ENCODE measurements around the gene PRDM5.

The PRDM5 gene

DNA sequence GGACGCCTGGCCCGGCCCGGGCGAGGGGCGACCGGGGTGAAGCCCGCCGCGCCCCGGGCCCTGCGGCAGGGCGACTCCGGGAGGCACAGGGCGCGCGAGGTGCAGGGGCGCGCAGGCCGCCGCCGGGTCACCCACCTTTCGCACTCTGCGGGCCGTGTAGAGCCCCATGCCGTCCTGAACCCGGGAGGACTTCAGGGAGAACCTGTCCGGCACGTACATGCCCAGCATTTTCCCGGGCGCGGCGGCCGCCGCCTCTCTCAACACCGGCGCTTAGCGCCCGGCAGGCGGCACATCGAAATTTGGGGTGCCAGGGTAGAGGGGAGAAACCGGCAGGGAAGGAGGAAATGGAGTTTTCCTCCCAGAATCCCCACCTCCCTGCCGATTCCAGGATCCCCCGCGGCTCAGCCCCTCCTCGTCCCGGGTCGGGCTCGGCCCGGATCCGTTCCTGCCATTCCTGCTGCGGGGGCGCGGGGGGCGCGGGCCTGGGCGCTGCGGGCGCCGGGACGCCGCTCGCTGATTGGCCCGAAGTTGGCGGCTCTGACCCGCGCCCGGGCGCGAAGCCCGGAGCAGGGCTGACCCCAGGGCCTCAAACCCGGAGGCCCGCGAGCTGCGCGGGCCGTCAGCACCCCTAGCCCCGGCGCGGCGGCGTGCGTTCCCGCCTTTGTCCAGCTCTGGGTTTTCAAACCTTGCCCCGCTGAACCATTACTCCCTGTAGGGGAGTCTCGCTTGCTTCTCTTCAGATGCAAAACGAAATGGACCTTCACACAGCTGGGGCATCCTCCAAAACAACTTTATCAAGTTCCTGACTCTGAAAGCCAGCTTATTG lies at the start of gene PRDM5:
Gene PRDM5, minus strand, starts transcription at position 346 of the 826 bp plus-strand sequence. Its CDS starts 118 bp downstream, at position 228.
- peak within 1 kb of the TSS; percentile 54 for H3K27ac ChIP-seq
- TF ChIP-seq, protein P1, sequence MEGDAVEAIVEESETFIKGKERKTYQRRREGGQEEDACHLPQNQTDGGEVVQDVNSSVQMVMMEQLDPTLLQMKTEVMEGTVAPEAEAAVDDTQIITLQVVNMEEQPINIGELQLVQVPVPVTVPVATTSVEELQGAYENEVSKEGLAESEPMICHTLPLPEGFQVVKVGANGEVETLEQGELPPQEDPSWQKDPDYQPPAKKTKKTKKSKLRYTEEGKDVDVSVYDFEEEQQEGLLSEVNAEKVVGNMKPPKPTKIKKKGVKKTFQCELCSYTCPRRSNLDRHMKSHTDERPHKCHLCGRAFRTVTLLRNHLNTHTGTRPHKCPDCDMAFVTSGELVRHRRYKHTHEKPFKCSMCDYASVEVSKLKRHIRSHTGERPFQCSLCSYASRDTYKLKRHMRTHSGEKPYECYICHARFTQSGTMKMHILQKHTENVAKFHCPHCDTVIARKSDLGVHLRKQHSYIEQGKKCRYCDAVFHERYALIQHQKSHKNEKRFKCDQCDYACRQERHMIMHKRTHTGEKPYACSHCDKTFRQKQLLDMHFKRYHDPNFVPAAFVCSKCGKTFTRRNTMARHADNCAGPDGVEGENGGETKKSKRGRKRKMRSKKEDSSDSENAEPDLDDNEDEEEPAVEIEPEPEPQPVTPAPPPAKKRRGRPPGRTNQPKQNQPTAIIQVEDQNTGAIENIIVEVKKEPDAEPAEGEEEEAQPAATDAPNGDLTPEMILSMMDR (IDR thresholded peaks at IDR 0.05) = peak; percentile 17; the same call in 1 of the 2 replicates
- TF ChIP-seq ZFX (IDR thresholded peaks at IDR 0.05; ENCODE audit: borderline replicate concordance) = no peak

DNA sequence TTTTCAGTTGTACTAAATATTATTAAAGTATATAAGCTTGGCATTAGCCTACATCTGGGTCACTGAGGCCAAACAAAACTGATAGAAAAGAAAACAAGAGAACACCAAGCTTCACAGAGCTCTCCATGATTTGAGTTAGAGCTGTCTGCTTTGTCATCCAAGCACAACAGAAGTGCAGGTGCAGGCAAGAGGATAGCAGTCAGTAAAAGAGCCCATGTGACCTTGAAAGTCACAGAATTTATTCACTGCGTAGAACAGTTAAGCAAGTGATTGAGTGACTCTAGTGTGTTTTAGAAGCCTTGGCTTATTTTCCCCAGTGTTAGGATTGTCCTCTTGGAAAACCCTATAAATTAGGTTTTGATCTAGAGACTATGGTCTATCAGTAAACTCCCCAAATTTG lies 49.4 kb upstream of the PRDM5 start:
- no peak for TF ChIP-seq ZFX (IDR thresholded peaks at IDR 0.05; ENCODE audit: borderline replicate concordance)
- TF ChIP-seq, protein P1 (IDR thresholded peaks at IDR 0.05) = no peak
- no peak overlapping the region for H3K27ac ChIP-seq

DNA sequence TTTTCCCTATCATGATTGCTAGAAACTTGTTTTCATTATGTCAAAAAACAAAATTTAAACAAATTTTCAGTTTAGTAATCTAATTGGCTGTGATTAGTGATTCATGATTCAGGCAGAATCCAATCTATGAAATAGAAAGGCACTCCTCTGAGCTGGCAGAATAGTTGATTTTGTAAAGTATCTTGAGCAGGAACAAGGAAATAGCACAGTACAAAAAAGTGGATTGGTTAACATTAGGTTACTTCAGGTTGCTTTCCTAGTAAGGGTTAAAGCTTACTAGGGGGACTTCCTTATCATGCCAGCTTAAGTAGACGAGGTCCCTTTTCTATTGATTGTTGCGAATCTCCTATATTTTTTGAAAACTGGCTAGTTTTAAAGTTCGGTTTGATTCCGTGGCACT lies 43.4 kb upstream of the PRDM5 start:
- TF ChIP-seq, protein P1 (IDR thresholded peaks at IDR 0.05) = no peak
- TF ChIP-seq ZFX (IDR thresholded peaks at IDR 0.05; ENCODE audit: borderline replicate concordance) = no peak
- H3K27ac ChIP-seq = no peak overlapping the region

DNA sequence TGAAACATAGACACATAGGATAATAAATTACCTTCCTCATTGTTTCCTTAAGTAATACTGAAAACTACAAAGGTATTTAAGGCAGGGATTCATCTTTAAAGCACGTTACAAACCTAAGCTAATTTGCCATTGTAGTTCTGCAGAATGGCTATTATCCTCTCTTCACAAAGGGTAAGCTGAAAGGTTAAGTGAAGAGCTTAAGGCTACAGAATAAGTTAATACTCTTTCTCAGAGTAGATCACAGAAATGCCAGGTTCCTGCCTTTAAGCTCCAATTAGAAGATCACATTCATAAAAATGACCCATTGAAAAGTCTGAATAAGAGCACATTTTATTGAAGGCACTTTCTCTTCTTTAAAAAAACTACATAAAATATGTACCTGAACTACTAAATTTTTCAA lies 42.1 kb upstream of the PRDM5 start:
- TF ChIP-seq, protein P1 (IDR thresholded peaks at IDR 0.05) = no peak
- no peak for TF ChIP-seq ZFX (IDR thresholded peaks at IDR 0.05; ENCODE audit: borderline replicate concordance)
- H3K27ac ChIP-seq = no peak overlapping the region

DNA sequence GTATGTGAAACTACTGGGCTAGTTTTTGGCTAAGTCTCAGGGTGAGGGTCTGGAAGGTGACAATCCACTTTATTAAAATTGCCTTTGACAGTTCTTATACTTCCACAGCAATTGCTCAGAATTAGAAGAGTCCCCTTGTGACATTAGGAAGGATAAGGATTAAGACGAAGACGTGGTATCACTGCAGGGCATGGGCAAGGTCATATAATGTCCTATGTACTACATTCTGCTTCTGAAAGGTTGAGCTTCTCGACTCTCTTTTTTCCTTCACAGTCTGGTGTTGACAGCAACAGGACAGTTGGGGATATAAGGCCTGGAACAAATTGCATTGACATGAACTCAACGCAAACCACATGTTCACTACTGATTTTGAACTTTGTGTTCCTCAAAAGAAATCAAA lies 40.9 kb upstream of the PRDM5 start:
- H3K27ac ChIP-seq = no peak overlapping the region
- TF ChIP-seq ZFX (IDR thresholded peaks at IDR 0.05; ENCODE audit: borderline replicate concordance) = no peak
- TF ChIP-seq, protein P1 (IDR thresholded peaks at IDR 0.05) = no peak

DNA sequence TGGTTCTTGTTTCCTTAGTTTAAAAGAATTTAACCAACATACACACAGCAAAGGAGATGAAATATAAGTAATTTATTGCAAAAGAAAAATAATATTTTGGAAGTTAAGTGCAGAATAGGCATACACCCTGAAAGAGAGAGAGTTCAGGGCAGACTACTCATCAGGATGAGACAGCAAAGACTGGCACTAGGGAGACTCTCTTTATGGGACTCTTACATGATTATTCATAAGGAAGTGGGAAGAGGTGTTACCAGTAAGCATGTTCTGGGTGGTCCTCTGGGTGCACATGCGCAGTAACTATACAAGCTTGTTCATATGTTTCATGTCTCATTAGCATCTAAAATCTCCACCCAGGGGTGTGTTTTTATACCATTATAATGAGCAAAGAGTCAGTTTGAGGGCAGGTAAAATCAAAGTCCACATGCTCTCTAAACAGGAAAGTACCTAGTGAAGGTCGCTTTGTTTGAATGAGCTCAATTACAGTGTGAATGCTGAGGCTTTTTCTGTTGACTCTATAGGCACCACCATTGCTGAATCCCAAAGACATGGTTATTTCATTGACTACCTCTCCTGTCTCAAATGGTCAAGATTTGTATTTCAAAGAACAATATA lies 38.2 kb upstream of the PRDM5 start:
- H3K27ac ChIP-seq = no peak overlapping the region
- TF ChIP-seq, protein P1 (IDR thresholded peaks at IDR 0.05) = no peak
- TF ChIP-seq ZFX (IDR thresholded peaks at IDR 0.05; ENCODE audit: borderline replicate concordance) = no peak

DNA sequence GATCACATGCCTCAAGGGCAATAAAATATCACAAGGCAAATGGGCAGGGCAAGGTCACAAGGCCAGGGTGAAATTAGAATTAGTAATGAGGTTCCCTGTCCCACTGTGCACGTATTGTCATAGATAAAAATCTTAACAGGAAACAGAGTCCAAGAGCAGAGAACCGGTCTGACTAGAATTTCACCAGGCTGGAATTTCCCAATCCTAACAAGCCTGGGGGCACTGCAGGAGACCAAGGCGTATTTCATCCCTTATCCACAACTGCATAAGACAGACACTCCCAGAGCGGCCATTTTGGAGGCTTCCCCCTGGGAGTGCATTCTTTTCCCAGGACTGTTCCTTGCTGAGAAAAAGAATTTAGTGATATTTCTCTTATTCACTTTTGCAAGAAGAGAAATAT lies 25.9 kb upstream of the PRDM5 start:
- TF ChIP-seq ZFX (IDR thresholded peaks at IDR 0.05; ENCODE audit: borderline replicate concordance) = no peak
- TF ChIP-seq, protein P1 (IDR thresholded peaks at IDR 0.05) = no peak
- no peak overlapping the region for H3K27ac ChIP-seq

Data from 22Rv1 (cell line).